Activated CD8-positive, alpha-beta memory T cell treated with anti-CD3 and anti-CD28 coated beads, Interleukin-2, amount 10 ng/mL, durations not matched to agents 7 days and 5 days (primary cell): ENCODE measurements around the gene NR6A1. TPM values are rescaled to one million over a fixed set of nuclear protein-coding genes. Genes with fewer than 3 reads are reported as not detected.

Source experiments
- ATAC-seq: fragments of 150-1000 bp; cut with Tn5 transposase; one replicate; pipeline ENCODE4 v1.10.0; 2021; ENCODE audit warnings: moderate library complexity
- CTCF ChIA-PET: fragments of 350-600 bp; sonication (Branson Sonifier 250); formaldehyde crosslinking; loops from one replicate; lab custom pipeline; 2021; ENCODE audit warnings: antibody characterized with exemption; lab: Charles Lee
- DNase-seq: peaks from one replicate; pipeline ENCODE4 v3.0.0-alpha.2; 2020
- H3K27ac Mint-ChIP-seq: one replicate; pipeline ENCODE4 v1.8.0; 2021; ENCODE audit warnings: mild to moderate bottlenecking, mixed read lengths
- H3K27me3 Mint-ChIP-seq: one replicate; pipeline ENCODE4 v1.8.0; 2021; ENCODE audit warnings: mixed read lengths
- H3K36me3 Mint-ChIP-seq: one replicate; pipeline ENCODE4 v1.8.0; 2021; ENCODE audit warnings: mild to moderate bottlenecking, mixed read lengths
- H3K4me1 Mint-ChIP-seq: one replicate; pipeline ENCODE4 v1.8.0; 2021; ENCODE audit warnings: mixed read lengths
- H3K4me3 Mint-ChIP-seq: one replicate; pipeline ENCODE4 v1.8.0; 2021; ENCODE audit warnings: mild to moderate bottlenecking, moderate library complexity, mixed read lengths
- H3K9me3 Mint-ChIP-seq: one replicate; pipeline ENCODE4 v1.8.0; 2022; ENCODE audit warnings: low read depth, mixed read lengths
- total RNA-seq, 2 experiments: library from RNA; stranded (reverse); gene quantifications; one replicate each; pipeline ENCODE4 v1.2.3, GENCODE V29; 2021

NR6A1 gene
- total RNA-seq, 2 experiments from 2014 or later: 0.44 to 1.2 TPM

- peaks cover 9% of the 10 kb centered on the region for H3K27me3 Mint-ChIP-seq
- CTCF ChIA-PET: interaction anchor here (0.8 to 2.7 kb wide), 12 partner anchors 10 to 160 kb away, joined by 3 to 15 read pairs (median 5); no protein-coding TSS in a partner anchor
- H3K36me3 Mint-ChIP-seq: no peaks in the 10 kb centered on the region
- DNase-seq (no peak), ATAC-seq (no peak)
- no peak overlapping the region for H3K27ac Mint-ChIP-seq
- H3K4me1 Mint-ChIP-seq: peaks cover 8% of the 10 kb centered on the region
- no peak overlapping the region for H3K4me3 Mint-ChIP-seq
- no peaks in the 10 kb centered on the region for H3K9me3 Mint-ChIP-seq
Observed at GRCh38 chr9:124552273-124552605, 218.9 kb downstream of the NR6A1 start.

GRCh38 chr9:124551472-124552272, 219.4 kb downstream of the NR6A1 start:
- CTCF ChIA-PET: interaction anchor here (0.7 to 2.7 kb wide), 15 partner anchors 9 to 160 kb away, joined by 3 to 15 read pairs (median 5); no protein-coding TSS in a partner anchor
- no peak overlapping the region for H3K4me3 Mint-ChIP-seq
- no peaks in the 10 kb centered on the region for H3K36me3 Mint-ChIP-seq
- peaks cover 14% of the 10 kb centered on the region for H3K27me3 Mint-ChIP-seq
- ATAC-seq (peak; percentile 73), DNase-seq (peak; percentile 60)
- H3K9me3 Mint-ChIP-seq: no peaks in the 10 kb centered on the region
- H3K4me1 Mint-ChIP-seq: peaks cover 8% of the 10 kb centered on the region
- no peak overlapping the region for H3K27ac Mint-ChIP-seq

DNA sequence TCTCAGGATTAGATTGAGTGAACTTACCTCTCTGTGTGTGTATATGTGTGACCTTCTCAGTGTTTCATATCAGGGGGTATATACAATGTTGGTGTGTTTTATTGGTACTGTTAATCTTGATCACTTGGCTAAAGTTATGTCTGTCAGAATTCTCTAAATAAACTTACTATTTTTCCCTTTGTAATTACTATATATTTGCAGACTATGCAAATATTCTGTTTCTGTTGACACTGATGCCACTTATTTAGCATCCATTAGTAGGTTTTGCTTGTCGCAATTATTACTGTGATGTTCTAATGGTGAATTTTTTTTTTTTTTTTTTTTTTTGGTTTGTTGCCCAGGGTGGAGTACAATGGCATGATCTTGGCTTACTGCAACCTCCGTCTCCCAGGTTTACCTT, 221.0 kb downstream of the NR6A1 start:
- DNase-seq: no peak
- H3K9me3 Mint-ChIP-seq: no peaks in the 10 kb centered on the region
- CTCF ChIA-PET: interaction anchor here (1.5 kb wide), 1 partner anchor 13 kb away, joined by 4 read pairs; no protein-coding TSS in a partner anchor
- H3K27me3 Mint-ChIP-seq: peaks cover 18% of the 10 kb centered on the region
- H3K27ac Mint-ChIP-seq: no peak overlapping the region
- H3K4me3 Mint-ChIP-seq: no peak overlapping the region
- ATAC-seq: no peak
- no peaks in the 10 kb centered on the region for H3K36me3 Mint-ChIP-seq
- peaks cover 8% of the 10 kb centered on the region for H3K4me1 Mint-ChIP-seq

- peaks cover 8% of the 10 kb centered on the region for H3K4me1 Mint-ChIP-seq
Observed at GRCh38 chr9:124549016-124549415, 222.1 kb downstream of the NR6A1 start.

GRCh38 chr9:124544535-124544934, 226.6 kb downstream of the NR6A1 start:
- peaks cover 8% of the 10 kb centered on the region for H3K4me1 Mint-ChIP-seq
- H3K4me3 Mint-ChIP-seq: no peak overlapping the region
- H3K36me3 Mint-ChIP-seq: no peaks in the 10 kb centered on the region
- no peak for DNase-seq
- H3K9me3 Mint-ChIP-seq: no peaks in the 10 kb centered on the region
- CTCF ChIA-PET: no interaction called here
- H3K27me3 Mint-ChIP-seq: peaks cover 41% of the 10 kb centered on the region
- H3K27ac Mint-ChIP-seq: no peak overlapping the region
- no peak for ATAC-seq

More at GRCh38 chr9:124549016-124549415, 222.1 kb downstream of the NR6A1 start:
- no peaks in the 10 kb centered on the region for H3K9me3 Mint-ChIP-seq
- no peak overlapping the region for H3K27ac Mint-ChIP-seq
- no peak for ATAC-seq
- H3K36me3 Mint-ChIP-seq: no peaks in the 10 kb centered on the region
- DNase-seq: no peak
- peaks cover 24% of the 10 kb centered on the region for H3K27me3 Mint-ChIP-seq
- no peak overlapping the region for H3K4me3 Mint-ChIP-seq
- CTCF ChIA-PET: interaction anchor here (1.5 kb wide), 1 partner anchor 12 kb away, joined by 4 read pairs; no protein-coding TSS in a partner anchor

DNA sequence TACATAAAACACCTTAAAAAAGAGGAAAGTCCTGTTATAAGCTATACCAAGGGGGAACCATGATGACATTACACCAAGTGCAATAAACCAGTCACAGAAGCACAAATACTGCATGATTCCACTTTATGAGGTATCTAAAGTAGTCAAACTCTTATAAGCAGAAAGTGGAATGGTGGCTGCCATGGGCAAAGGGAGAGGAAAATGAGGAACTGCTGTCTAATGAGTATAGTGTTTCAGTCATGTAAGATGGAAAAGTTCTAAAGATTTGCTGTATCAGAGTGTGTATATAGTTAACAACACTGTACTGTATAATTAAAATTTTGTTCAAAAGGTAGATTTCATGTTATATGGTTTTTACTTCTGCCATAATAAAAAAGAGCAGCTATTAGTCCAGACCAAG, 229.3 kb downstream of the NR6A1 start:
- H3K27me3 Mint-ChIP-seq: peaks cover 31% of the 10 kb centered on the region
- ATAC-seq (no peak), DNase-seq (no peak)
- no peaks in the 10 kb centered on the region for H3K4me1 Mint-ChIP-seq
- no peak overlapping the region for H3K27ac Mint-ChIP-seq
- no peaks in the 10 kb centered on the region for H3K9me3 Mint-ChIP-seq
- no peaks in the 10 kb centered on the region for H3K36me3 Mint-ChIP-seq
- no peak overlapping the region for H3K4me3 Mint-ChIP-seq
- CTCF ChIA-PET: interaction anchor here (3.2 kb wide), 1 partner anchor 10 kb away, joined by 9 read pairs; no protein-coding TSS in a partner anchor

DNA sequence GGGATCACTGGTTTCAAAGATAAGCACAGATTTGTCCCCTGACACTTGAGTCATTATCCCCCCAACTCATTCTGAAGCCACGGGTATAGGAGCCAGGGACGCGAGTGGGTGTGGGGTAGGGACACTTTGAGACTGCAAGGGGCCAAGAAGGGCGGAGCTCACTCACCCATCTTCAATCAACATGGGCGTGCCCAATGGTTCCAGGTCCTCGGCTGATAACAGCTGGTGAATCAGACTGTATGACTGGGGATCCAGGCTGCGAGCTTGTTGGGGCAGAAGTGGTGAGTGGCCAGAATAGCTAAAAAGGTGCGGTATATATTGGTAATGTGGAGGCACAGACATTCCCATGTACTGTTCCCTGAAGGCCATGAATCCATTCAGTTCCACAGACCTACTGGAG, 233.2 kb downstream of the NR6A1 start:
- H3K27me3 Mint-ChIP-seq: peaks cover 15% of the 10 kb centered on the region
- H3K4me3 Mint-ChIP-seq: no peak overlapping the region
- H3K4me1 Mint-ChIP-seq: no peaks in the 10 kb centered on the region
- ATAC-seq (no peak), DNase-seq (no peak)
- no peak overlapping the region for H3K27ac Mint-ChIP-seq
- no peaks in the 10 kb centered on the region for H3K36me3 Mint-ChIP-seq
- CTCF ChIA-PET: interaction anchor here (0.6 to 4.7 kb wide), 8 partner anchors 13 to 130 kb away, joined by 3 to 54 read pairs (median 6); no protein-coding TSS in a partner anchor
- no peaks in the 10 kb centered on the region for H3K9me3 Mint-ChIP-seq

DNA sequence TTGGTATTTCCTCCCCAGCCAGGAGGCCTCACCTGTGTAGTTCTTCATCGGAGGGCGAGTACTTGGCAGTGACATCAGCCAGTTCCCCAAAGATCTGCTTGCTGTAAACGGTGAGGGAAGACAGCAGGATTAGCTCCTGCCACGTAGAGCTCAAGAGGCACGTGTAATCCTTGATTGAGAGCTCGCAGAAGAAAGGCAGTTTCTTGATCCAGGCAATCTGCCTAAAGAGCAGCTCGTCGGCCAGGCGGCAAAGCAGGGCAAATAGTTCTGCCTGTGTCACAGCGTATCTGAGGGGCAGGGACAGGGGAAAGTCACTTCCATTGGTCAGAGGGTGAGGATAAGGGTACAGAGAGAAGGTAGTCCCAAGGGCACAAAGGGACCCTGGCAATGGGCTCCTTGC, 235.3 kb downstream of the NR6A1 start:
- H3K4me1 Mint-ChIP-seq: no peaks in the 10 kb centered on the region
- no peak overlapping the region for H3K4me3 Mint-ChIP-seq
- H3K9me3 Mint-ChIP-seq: no peaks in the 10 kb centered on the region
- H3K36me3 Mint-ChIP-seq: no peaks in the 10 kb centered on the region
- ATAC-seq (no peak), DNase-seq (no peak)
- peaks cover 7% of the 10 kb centered on the region for H3K27me3 Mint-ChIP-seq
- CTCF ChIA-PET: interaction anchor here (1.4 to 4.7 kb wide), 7 partner anchors 10 to 140 kb away, joined by 3 to 54 read pairs (median 9); no protein-coding TSS in a partner anchor
- H3K27ac Mint-ChIP-seq: no peak overlapping the region

- CTCF ChIA-PET: interaction anchor here (1.2 kb wide), 1 partner anchor 141 kb away, joined by 3 read pairs; no protein-coding TSS in a partner anchor
- no peaks in the 10 kb centered on the region for H3K9me3 Mint-ChIP-seq
- H3K27me3 Mint-ChIP-seq: peaks cover 6% of the 10 kb centered on the region
- ATAC-seq (no peak), DNase-seq (no peak)
- no peak overlapping the region for H3K27ac Mint-ChIP-seq
- no peaks in the 10 kb centered on the region for H3K4me1 Mint-ChIP-seq
- H3K4me3 Mint-ChIP-seq: no peak overlapping the region
- no peaks in the 10 kb centered on the region for H3K36me3 Mint-ChIP-seq
Observed at GRCh38 chr9:124532897-124533296, 238.2 kb downstream of the NR6A1 start.

DNA sequence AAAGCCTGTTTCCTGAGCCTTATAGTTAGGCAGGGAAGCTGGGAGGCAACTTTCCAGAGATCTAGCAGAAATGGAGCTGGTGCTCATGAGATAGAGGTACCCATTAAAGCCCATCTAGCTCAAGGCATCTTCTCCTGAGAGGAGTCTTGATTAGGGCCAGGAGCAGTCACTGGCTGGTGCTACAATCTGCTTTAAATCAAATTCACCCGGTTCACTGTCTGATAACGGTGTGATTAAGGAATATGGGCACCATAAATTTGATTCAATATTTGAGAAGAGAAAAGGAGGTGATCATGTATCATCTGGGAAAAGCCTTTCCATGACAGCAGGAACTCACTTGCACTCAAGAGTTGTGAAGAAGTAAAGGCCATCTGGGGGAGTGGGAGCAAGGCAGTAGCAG, 240.0 kb downstream of the NR6A1 start:
- H3K27ac Mint-ChIP-seq: no peak overlapping the region
- no peaks in the 10 kb centered on the region for H3K36me3 Mint-ChIP-seq
- CTCF ChIA-PET: interaction anchor here (1.2 kb wide), 1 partner anchor 111 kb away, joined by 4 read pairs; no protein-coding TSS in a partner anchor

GRCh38 chr9:124530246-124530645, 240.9 kb downstream of the NR6A1 start:
- no peak for ATAC-seq
- no peaks in the 10 kb centered on the region for H3K4me1 Mint-ChIP-seq
- H3K9me3 Mint-ChIP-seq: no peaks in the 10 kb centered on the region
- no peak for DNase-seq
- no peaks in the 10 kb centered on the region for H3K36me3 Mint-ChIP-seq
- H3K27me3 Mint-ChIP-seq: peaks cover 10% of the 10 kb centered on the region
- H3K27ac Mint-ChIP-seq: no peak overlapping the region
- no peak overlapping the region for H3K4me3 Mint-ChIP-seq
- CTCF ChIA-PET: interaction anchor here (1.2 kb wide), 1 partner anchor 111 kb away, joined by 4 read pairs; no protein-coding TSS in a partner anchor

More for the DNA sequence above, 240.0 kb downstream of the NR6A1 start:
- Mint-ChIP-seq H3K27me3 (peaks cover 10% of the 10 kb centered on the region), H3K4me3 (no peak overlapping the region), H3K4me1 (no peaks in the 10 kb centered on the region), H3K9me3 (no peaks in the 10 kb centered on the region)
- DNase-seq (peak; percentile 4), ATAC-seq (no peak)

DNA sequence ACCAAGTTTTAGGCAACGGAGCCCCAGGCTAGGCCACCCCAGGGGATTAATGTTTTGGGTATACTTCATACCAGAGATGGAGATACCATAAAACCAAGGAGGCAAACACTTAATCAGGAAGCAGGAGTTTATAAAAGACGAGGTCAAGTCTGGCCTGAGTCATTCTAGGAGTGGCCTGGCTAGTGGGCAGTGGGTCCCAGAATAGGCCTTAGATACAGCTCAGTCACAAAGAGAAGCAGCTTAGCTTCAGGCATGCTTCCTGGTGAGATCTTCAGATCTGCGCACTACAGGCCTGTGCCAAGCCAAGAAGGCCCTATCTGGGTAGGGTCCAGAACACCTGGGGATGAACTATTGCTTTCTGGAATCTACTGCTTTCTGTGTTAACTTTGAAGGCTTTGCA, 243.3 kb downstream of the NR6A1 start:
- H3K4me3 Mint-ChIP-seq: no peak overlapping the region

GRCh38 chr9:124526174-124526573, 244.9 kb downstream of the NR6A1 start:
- CTCF ChIA-PET: interaction anchor here (4.8 kb wide), 1 partner anchor 11 kb away, joined by 26 read pairs; no protein-coding TSS in a partner anchor
- H3K4me3 Mint-ChIP-seq: no peak overlapping the region
- H3K27ac Mint-ChIP-seq: no peak overlapping the region
- H3K9me3 Mint-ChIP-seq: no peaks in the 10 kb centered on the region
- no peaks in the 10 kb centered on the region for H3K4me1 Mint-ChIP-seq
- DNase-seq: no peak
- ATAC-seq: no peak
- H3K27me3 Mint-ChIP-seq: peaks cover 6% of the 10 kb centered on the region
- H3K36me3 Mint-ChIP-seq: no peaks in the 10 kb centered on the region

More for the DNA sequence above, 243.3 kb downstream of the NR6A1 start:
- H3K9me3 Mint-ChIP-seq: no peaks in the 10 kb centered on the region
- no peak for DNase-seq
- ATAC-seq: no peak
- H3K36me3 Mint-ChIP-seq: no peaks in the 10 kb centered on the region
- H3K4me1 Mint-ChIP-seq: no peaks in the 10 kb centered on the region
- H3K27ac Mint-ChIP-seq: no peak overlapping the region
- peaks cover 10% of the 10 kb centered on the region for H3K27me3 Mint-ChIP-seq
- CTCF ChIA-PET: interaction anchor here (1.4 kb wide), 1 partner anchor 9 kb away, joined by 7 read pairs; no protein-coding TSS in a partner anchor
